Stimulated activated CD8-positive, alpha-beta memory T cell treated with anti-CD3 and anti-CD28 coated beads, Interleukin-15, amount 100 ng/mL, for 4 hours (primary cell): Measurements from ENCODE around the gene CCDC85A.

Experiments
- DNase-seq, 2 donors: peaks; one replicate each; pipeline ENCODE4 v3.0.0-alpha.2; 2020; ENCODE audit warnings: low read depth in 2 of 2

The CCDC85A gene

DNA sequence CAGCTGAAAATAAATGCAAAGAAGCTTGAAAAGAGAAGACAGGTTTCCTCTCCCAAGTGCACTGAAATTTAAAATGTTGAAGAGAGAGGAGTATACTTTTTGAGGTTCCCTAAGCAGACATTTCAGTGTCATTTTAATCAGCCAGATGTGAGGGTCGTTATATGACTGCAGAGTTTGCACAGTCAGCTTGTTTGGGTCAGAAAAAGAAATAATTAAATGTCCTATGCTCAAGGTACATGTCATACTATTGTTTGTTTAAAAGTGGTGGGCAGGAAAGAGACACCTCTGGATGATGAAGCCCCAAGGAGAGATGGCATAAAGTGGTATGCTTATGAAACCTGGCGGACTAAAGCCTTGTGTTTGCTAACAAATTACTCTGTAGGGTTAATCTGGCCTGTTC, 55.2 kb downstream of the CCDC85A start:
- no peak for DNase-seq

DNA sequence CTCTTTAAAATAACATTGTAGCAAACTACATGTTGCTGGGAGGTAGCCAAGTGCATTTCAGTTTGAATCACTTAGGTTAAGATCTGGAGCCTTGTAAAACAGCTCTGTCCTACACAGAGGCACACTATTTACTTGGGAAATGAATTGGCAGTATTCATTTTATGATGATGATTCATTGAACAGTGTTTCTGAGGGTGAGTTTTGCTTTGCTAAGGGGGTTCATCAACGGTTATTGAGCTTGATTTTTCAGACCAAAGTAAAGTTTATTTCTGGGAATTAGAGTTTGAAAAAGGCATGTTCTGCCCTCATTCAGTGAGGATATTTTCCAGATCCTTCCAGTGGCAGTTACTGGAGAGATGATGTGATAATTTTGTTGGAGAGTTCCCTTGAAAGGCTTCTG, 55.6 kb downstream of the CCDC85A start:
- DNase-seq = no peak

DNA sequence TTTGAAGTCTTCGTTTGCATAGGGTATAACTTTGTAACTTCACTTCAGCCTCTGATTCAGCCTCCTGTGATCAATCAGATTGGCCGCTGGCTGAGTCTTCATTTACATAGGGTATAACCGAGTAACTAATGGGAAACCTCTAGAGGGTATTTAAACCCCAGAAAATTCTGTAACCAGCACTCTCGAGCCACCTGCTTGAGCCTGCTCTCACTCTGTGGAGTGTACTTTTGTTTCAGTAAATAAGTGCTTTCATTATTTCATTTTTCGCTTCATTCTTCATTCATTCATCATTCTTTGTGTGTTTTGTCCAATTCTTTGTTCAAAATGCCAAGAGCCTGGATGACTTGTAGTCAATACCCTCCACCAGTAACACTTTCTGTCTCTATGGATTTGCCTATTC, 56.4 kb downstream of the CCDC85A start:
- no peak for DNase-seq

DNA sequence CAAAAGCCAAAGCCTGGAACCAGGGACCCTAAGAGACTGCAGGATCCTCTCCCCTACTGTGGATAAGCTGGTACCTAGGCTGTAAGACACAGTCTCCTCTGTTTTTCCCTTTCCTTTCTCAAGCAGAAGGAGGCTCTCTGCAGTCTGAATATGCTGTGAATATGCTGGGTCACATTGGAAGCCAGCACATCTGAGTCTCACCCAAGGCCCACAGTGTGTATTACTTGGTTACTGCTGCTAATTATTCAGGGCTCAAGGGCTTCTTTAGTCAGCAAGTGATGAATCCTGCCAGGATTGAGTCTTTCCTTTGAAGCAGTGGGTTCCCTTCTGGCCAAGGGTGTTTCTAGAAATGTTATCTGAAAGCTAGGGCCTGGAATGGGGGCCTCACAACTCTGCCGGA, 60.7 kb downstream of the CCDC85A start:
- DNase-seq = no peak

DNA sequence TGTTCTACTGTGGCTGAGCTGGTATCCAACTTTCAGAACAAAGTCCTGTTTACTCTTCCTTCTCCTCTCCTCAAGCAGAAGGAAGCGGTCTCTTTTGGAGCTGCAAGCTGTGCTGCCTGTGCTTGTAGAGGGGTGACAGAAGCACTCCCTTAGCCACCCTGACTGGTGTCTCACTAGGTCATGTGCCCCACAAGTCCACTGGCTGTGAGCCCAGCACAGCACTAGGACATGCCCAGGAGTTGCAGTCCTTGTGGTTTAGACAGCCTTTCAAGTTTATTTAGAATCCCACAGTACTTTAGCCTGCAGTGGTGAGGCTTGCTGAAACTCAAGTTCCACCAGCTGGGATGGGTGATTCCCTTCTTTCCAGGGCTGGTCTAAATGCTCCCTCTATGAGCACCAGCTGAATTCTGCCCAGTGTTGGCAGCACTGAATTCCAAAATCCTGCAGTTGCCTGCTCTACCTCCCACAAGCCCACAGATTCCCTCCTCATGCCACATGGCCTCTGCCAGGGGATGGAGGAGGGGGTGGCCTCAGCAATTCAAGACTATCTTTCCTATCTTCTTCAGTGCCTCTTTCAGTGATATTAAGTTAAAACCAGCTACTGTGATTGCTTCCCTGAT, 61.2 kb downstream of the CCDC85A start:
- no peak for DNase-seq

DNA sequence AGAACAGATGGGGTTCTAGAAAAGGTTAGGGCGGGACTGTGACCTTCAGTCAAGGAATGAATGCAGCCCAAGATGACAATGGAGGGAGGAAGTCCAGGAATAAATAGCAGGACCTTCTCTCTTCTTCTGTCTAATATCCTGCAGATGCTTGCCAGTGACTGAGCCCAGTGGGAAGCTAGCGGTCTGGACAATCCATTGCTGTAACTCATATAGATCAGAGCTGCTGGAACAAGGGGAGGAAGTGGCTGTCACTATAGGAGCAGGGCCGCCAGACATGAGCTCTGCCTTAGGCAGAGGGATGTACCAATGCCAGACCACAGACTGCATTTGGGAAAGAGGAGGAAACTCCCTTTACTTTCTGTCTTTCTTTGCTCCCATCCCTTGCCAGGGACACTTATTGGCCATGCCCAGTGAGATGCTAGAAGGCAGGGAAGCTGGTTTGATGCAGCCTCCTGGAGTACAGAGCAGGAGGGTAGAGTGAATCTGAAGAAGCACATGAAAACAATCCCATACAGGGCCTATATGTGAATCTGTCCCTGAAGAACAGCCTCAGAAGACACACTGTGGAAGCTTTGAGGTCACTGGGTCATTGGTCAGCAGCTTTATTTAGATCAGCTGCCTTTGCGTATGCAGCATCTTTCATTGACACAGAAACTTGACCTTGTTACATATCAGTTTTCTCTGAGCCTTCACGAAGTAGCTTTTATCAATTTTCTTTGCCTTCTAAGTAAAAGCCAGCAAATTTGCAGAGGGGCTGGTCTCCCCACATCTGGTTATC, 65.4 kb downstream of the CCDC85A start:
- no peak for DNase-seq

DNA sequence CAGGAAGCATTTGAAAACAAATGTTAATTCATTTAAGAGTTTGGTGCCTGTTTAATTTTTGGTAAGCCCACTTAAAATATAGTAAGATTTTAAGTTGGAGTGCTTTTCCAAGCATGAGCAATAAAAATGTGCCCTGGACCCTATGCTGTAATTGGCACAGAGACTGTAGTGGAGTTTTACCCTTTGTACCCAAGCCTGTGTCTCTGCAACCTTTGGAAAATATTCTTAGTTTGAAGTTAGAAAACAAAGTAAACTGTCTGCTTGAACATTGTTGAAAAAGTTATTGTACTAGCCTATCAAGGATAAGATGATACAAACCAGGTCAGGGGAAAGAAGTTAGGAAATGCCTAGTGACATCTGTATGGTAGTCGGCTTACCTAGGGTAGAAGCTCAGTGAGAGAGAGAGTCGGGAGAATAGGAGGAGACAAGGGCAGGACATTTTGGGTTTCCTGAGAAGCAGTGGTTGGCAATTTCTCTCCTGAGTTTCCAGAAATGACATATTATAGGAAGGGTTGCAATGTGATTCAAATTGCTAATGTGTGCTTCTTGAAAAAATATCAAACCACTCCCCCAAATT, 66.5 kb downstream of the CCDC85A start:
- DNase-seq = no peak

DNA sequence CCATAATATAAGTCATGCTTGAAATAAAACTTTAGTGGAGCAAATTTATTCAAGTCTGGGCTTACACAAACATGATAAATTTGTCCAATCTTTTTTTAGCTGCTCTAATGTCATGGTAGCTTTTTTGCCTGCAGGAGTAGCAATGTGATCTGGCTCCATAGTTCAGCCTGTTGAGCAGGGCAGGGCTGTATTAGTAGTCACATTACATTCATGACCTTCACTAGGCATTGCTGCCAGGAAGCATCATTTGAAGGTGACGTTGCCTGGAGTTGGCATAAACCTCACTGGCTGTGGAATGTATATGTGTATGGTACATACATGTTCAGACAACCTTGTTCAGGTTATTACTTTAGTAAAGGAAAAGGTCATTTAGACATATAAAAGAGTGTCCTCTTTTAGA, 76.6 kb downstream of the CCDC85A start:
- no peak for DNase-seq

DNA sequence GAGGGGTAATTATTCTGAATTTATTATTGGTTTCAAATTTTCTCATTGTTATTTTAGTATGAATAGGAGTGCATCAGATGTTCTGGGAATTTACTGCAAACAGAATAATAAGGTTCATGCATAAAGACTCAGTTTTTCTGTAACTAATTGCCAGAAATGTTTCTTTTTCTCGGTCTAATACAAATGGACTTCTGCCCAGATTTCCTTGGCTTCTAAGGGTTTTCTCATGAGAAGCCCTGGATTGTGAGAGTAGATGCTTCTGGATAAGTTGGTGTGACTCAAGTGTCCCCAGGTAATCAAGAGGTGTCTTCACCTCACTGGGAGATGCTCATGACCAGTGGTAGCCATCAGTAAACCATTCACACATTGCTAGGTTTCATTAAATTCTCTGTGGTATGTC, 78.5 kb downstream of the CCDC85A start:
- no peak for DNase-seq

DNA sequence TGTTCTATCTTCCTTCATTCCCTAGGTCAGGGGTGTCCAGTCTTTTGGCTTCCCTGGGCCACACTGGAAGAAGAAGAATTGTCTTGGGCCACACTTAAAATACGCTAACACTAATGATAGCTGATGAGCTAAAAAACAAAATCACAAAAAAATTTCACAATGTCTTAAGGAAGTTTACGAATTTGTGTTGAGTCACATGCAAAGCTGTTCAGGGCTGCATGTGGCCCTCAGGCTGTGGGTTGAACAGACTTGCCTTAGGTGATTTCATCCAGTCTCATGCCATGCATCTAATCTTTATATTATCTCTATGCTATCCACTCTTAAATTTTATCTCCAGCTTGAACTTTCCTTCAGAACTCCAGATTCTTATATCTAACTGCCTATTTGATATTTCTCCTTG, 80.1 kb downstream of the CCDC85A start:
- DNase-seq = no peak

DNA sequence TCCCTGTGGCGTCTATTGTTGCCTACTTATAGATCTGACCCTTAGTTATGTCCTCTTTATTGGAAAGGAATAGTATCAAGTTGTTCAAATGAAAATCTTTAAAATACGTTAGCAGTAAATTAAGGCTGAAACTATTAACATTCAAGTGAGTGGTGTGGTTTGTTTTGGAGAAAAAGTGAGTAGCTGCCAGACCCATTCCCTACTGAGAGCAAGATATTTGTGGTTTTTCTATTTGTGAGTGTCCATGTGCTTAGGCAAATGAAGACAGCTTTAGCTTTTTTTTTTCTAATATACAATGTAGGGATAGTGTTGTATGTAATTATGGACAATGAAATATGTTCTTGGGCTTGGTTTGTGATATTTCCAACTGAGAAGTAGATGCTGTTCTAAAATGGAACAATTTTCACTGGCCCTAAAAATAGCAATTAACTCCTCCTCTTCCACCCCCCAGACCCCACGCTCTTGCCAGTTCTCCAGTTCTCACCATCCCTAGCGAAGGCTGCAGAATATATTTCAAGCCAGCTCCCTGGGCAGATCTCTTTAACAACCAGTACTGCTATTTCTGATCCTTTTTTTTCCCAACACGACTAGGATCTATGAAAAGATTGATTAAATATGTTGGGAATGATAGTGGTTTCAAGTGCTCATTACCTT, 83.1 kb downstream of the CCDC85A start:
- DNase-seq = no peak

DNA sequence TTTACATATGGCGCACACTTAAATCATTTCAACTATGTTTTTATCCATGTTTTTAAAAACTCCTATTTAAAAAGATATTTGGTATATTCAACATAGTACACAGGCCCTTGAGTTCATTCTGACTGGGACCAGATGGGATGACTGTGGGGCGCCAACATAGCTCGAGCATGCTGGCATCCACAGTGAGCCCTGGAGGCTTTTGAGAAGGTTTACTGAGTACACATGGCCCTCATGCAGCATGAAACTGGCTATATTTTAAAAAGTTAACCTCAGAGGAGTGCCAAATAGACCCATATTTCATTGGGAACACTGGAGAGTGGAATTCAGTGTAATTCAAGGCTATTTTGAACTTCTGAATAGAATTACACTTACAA, 83.6 kb downstream of the CCDC85A start:
- DNase-seq = no peak

DNA sequence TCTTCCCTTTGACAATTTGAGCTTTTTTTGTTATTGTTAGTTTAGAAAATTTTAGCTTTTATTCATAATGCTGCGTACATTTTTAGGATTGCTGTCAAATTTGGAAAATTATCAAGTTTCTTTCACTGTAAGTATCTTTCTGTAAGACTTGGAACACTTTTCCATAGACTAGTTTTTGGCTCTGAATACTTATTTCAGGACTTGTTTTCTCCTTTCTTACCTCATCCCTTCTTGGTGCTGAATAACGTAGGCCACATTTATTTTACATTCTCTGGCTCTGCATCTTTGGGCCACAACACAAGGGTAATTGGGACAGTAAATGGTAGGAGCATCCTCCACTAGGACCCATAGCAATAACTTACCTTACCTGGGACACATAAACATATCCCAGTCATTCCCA, 85.1 kb downstream of the CCDC85A start:
- no peak for DNase-seq

DNA sequence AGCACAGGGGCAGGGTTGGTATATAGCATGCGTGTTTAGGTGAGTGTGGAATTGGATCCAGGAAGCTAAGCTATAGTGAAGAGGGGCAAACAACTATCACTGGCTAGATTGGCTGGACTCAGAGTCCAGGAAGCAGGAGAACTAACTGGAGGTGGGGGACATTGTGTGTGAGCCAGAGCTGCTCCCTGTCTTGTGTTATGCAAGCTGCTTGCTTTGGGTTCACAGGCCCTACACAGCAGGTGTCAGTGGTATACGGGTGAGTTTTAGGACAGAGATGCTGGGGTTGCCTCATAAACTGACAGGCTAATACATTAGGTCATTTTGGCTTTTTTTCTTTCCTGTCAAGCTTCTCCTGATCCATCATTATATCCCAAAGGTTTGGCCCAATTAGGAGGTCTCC, 87.5 kb downstream of the CCDC85A start:
- DNase-seq = no peak

DNA sequence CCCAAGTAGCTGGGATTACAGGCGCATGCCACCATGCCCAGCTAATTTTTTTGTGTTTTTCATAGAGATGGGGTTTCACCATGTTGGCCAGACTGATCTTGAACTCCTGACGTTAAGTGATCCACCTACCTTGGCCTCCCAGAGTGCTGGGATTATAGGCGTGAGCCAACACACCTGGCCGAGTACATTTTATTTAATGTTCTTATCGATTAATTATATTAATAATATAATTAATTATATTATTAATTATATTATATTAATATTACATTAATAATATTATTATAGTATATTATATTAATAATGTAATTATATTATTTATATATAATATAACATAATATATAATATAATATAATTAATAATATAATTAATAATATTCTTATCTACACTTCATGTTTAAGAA, 101.4 kb downstream of the CCDC85A start:
- no peak for DNase-seq

DNA sequence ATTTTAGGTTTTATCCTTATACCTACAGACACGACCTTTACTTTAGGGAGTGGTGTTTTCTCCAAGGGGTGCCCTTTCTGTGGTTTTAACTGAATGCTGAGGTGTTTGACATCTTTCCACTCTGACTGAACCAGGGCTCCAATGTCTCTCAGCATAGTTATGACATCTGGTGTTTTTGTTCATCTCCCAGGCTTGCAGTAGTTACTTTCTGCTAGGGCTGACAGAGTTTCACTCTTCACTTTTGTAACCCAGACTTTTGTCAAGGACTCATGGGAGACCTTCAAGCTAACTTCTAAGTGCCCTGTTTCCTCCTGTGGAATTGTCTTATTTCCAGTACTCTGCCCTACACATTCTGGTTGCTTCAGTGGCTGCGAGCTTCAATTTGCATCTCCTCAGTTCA, 103.1 kb downstream of the CCDC85A start:
- DNase-seq = no peak

DNA sequence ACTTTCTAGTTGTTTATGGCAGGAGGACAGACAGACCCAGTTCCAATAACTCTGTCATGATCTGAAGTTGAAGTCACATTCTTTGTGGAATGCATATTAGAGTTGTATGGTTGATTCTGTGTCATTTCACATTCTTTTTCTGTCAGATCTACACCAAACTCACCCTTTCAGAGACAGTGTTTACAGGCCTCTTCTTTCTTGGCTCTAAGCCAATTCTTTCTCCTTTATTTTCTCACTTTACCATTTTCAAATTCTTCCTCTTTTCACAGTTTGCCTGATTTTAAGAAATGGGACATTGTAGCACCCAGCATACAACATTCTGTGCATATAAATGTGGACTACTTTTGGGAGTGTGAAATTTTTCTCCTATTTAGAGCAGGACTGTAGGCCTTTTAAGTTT, 103.7 kb downstream of the CCDC85A start:
- no peak for DNase-seq

DNA sequence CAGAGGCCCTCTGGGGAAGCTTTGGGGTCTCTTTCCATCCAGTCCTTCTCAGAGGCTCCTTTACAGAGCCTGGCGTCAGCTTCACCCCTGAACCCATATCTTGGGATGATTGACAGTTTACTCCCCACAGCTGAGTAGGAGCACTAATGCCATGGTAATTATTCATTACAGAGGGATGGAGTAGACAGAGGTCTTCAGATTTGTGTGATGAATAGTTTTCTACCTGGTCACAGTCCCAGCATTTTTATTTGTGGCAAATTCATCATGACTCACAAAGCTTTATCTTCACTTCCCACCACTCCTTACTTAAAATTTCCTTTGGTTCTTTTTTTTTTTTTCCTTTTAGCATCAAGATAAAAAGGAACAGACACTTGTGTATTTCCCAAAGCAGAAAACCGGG, 104.2 kb downstream of the CCDC85A start:
- no peak for DNase-seq

DNA sequence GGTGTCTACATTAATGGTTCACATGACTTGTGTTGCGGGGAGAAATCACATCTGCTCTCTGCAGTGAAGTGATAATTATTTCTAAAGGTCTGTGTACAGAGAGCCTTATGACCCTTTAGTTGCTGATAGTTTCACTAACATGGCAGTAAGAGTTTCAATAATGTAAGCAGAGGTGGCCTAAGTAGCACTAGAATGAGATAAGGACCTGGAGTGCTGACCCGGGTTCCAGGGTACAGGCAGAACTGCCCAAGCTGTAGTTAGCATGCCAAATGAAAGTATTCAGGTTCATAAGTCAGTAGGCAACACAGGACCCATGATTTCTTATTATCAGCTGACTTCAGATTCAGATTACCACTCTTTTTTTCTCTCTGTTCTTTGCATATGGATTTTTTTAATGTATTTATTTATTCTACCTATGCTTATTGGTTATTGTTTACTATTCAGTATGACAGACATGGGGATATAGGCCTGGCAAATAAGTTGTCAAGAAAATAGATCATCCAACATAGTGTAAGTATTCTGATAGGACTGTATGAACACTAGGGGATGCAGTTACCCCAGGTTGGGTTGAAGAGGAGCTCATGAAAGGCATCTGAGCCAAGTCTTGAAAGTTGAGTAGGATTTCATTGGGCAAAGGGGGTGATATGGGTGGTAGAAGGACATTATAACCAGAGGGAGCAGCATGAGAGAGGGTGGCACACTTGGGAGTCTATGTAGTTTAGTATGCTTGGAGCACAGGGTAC, 105.2 kb downstream of the CCDC85A start:
- no peak for DNase-seq

DNA sequence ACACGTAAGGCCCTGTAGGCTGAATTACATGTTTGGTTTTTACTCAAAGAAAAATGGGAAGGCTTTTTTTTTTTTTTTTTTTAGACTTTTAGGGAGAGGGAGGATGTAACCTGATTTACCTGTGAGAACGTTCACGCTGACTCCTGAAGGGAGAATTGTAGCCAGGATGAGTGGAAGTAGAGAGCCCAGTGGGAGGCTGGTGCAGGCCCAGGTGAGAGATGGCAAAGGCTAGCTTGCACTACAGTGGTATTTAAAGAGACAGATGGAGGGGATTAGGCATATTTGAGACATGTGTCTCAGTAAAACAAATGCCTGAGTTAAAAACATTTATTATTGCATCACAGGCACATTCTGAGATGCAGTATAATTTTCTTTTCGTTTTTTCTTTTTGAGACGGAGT, 107.9 kb downstream of the CCDC85A start:
- no peak for DNase-seq

DNA sequence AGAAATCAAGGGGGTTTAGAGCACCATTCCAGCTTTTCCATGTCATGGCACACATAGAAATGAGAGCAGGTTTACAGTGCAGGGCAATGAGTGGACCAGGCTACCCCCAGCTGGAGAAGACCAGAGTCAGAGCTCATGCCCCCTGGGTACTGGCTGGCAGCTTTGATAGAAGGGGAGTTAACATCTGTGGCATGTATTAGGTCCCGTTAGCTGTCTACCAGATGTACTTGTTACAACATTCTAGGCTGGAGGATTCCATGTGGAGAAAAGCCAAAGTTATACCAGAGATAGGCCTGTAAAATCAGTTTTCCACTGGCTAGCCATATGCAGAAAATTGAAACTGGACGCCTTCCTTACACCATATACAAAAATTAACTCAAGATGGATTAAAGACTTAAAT, 109.2 kb downstream of the CCDC85A start:
- DNase-seq = no peak

DNA sequence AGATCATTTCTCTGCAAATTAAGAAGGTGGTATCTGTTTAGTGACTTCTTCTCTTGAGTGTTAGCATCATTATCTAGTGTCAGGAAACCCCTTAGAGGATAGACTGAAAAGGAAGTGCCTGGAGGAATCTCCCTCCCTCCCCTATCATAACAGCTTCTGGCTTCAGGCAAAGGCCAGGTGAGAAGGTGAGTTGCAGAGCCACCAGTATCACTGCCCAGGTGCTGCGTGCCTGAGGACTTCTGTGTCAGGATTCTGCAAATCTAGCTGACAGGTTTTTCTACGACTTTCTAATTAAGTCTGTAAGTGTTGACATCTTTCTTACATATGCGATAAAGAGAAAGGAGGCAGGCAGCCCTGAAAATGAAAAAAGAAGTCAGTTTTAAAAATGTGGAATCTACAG, 111.9 kb downstream of the CCDC85A start:
- DNase-seq = no peak
